HG03558 (cell line): ENCODE data around the gene DET1.
"Not testable (repeated sequence)": the region's sequence is repeated elsewhere in the genome, so short reads cannot be mapped to it uniquely, and the experiment has no call there.

Experiments used
- ATAC-seq: cut with Tn5 transposase; IDR thresholded peaks from one replicate; pipeline ENCODE4 v1.9.1; 2021; ENCODE audit warnings: moderate number of reproducible peaks; ENCODE audit not compliant: unreplicated experiment; ENCODE audit errors: extremely low read depth

The DET1 gene

GRCh38 chr15:88469321-88469720 is 77.2 kb downstream of the DET1 start:
- no peak for ATAC-seq

- ATAC-seq = not testable (repeated sequence)
Measured at GRCh38 chr15:88468721-88469120, 77.8 kb downstream of the DET1 start.

- no peak for ATAC-seq
Measured at GRCh38 chr15:88467935-88468528, 78.4 kb downstream of the DET1 start.

GRCh38 chr15:88467073-88467934 is 79.2 kb downstream of the DET1 start, which contains the start of the genes MRPL46 and MRPS11:
MRPL46 (minus strand) TSS chr15:88467388; CDS start chr15:88467377, 11 bp downstream.
MRPS11 (plus strand) TSS chr15:88467708; CDS start chr15:88467718, 10 bp downstream.
- peak; percentile 75 for ATAC-seq

- no peak for ATAC-seq
Measured at GRCh38 chr15:88465633-88466224, 80.8 kb downstream of the DET1 start.

DNA sequence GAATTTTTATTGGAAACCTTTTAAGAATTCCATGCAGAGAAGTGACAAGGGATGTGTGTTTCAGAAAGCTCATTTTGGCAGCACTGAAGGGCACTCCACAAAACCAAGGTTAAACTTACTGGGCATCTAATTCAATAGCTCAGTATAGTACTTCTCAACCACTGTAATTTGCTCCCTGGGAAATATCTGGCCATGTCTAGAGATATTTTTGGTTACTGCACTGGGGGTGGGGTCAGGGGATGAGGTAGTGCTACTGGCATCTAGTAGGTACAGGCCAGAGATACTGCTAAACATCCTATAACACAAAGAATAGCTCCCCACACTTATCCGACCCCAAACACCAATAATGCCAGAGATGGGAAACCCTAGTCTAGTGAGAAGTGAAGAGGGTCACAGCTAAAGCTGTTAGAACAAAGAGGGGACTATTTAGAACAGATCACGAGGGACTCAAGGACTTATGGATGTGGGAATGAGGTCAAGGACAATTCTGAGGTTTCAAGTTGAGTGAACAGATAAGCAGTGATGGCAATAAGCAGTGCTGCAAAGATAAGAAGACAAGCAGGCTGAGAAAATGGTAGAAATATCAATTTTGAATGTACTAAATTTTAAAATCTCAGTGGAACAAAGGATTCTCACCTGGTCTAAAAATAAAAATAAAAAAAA is 82.5 kb downstream of the DET1 start:
- ATAC-seq = no peak
